ENCODE data around the gene KRTAP5-10. TPM values are rescaled to one million over a fixed set of nuclear protein-coding genes. Genes with fewer than 3 reads are reported as not detected.

KRTAP5-10 gene
- total and polyA plus RNA-seq, 5 donors: not detected

- intact Hi-C loops (cut with DNase I): no loop called here
- 43% methylated on average over 8 of the region's 8 CpGs for WGBS
- Histone ChIP-seq H3K4me3 (ENCODE audit: low read length) (no peak overlapping the region), H3K4me1 (ENCODE audit: control insufficient read depth, insufficient read depth, low read length) (no peaks in the 10 kb centered on the region), H3K9me3 (ENCODE audit: control insufficient read depth, low read length) (no peaks in the 10 kb centered on the region), H3K27me3 (ENCODE audit: control insufficient read depth, insufficient read depth) (no peaks in the 10 kb centered on the region), H3K27ac (ENCODE audit: low read length) (no peak overlapping the region)
- ATAC-seq (no peak), DNase-seq (no peak)
These were observed 21.5 kb upstream of the KRTAP5-10 start for GRCh38 chr11:71543866-71544265.

DNA sequence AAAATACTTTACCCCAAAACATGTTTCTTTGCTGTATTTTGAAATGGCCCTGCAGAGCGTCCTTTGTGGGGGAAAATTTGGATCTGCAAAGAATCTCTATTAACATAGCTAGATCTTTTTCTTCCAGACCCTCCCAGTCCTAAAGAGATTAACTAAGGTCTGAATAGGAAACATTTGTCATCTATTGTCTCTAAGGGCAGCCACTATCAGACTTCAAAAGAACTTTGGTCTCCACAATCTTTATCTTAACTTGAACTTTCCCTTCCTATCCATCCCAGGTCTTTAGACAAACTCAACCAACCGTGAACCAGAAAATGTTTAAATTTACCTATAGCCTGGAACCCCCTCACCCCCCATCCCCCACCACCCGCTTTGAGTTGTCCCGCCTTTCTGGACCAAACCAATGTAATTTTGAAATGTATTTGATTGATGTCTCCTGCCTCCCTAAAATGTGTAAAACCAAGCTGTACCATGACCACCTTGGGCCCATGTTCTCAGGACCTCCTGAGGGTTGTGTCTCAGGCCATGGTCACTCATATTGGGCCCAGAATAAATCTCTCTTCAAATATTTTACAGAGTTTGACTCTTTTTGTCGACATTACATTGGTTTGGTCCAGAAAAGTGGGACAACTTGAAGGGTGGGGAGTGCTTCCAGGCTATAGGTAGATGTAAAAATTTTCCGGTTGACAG is 20.7 kb upstream of the KRTAP5-10 start:
- WGBS: 83% methylated on average over 6 of the region's 6 CpGs
- no peaks in the 10 kb centered on the region for H3K27me3 ChIP-seq (ENCODE audit: control insufficient read depth, insufficient read depth)
- intact Hi-C loops (cut with DNase I): no loop called here
- no peak overlapping the region for H3K27ac ChIP-seq (ENCODE audit: low read length)
- H3K4me1 ChIP-seq (ENCODE audit: control insufficient read depth, insufficient read depth, low read length): no peaks in the 10 kb centered on the region
- no peaks in the 10 kb centered on the region for H3K9me3 ChIP-seq (ENCODE audit: control insufficient read depth, low read length)
- no peak overlapping the region for H3K4me3 ChIP-seq (ENCODE audit: low read length)
- ATAC-seq (no peak), DNase-seq (no peak)

DNA sequence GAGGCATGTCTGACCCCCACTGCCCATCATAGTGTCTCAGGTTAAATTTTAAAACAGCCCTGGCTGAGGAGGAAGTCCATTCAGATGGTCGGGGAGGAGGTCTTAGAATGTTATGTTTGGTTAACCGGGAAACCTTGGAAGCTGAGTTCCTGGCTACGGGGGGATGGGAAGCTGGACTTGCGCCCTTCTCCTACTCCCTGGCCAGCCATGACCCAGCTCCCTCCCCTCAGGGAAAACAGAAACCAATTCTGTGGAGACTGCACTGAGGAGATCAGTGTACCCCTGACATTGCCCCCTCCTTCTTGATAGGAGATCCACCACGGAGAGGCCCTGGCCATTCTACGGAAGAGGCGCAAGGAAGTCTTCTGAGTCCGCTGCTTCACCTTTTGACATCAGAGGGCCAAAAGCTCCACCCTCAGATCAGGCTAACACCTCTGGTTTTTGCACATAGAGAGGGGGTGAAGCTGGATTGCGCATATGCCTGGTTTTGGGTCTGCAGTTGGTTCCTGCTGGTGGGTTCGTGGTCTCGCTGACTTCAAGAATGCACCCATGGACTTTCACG is 19.9 kb upstream of the KRTAP5-10 start:
- ATAC-seq (no peak), DNase-seq (no peak)
- Histone ChIP-seq H3K4me3 (ENCODE audit: low read length) (no peak overlapping the region), H3K27ac (ENCODE audit: low read length) (no peak overlapping the region), H3K9me3 (ENCODE audit: control insufficient read depth, low read length) (no peaks in the 10 kb centered on the region), H3K27me3 (ENCODE audit: control insufficient read depth, insufficient read depth) (no peaks in the 10 kb centered on the region), H3K4me1 (ENCODE audit: control insufficient read depth, insufficient read depth, low read length) (no peaks in the 10 kb centered on the region)
- intact Hi-C loops (cut with DNase I): no loop called here
- 84% methylated on average over 12 of the region's 12 CpGs for WGBS

DNA sequence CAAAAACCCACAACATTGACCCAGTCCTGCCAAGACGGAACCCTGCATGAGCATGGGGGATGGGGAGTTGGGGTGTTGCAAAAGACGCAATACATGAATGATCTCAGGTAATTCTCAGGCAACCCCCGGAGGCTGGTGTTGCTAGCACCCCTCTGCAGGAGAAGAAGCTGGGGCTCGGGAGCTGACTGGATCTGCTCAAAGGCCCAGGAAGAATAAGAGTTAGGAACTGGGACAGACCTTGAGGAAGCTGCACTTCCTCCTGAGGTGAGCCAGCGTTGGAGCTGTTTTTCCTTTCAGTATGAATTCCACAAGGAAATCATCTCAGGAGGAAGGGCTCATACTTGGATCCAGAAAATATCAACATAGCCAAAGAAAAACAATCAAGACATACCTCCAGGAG is 17.2 kb upstream of the KRTAP5-10 start, which contains the start of gene KRTAP5-9:
Gene KRTAP5-9 (plus strand): TSS at position 301 of the 400 bp plus-strand sequence. CDS start 238 bp downstream, outside the sequence.
- no peak for ATAC-seq
- intact Hi-C loops (cut with DNase I): no loop called here

GRCh38 chr11:71548716-71549151 is 16.6 kb upstream of the KRTAP5-10 start:
- H3K4me1 ChIP-seq (ENCODE audit: control insufficient read depth, insufficient read depth, low read length): no peaks in the 10 kb centered on the region
- DNase-seq (no peak), ATAC-seq (no peak)
- intact Hi-C loops (cut with DNase I): no loop called here
- WGBS: 38% methylated on average over 5 of the region's 5 CpGs
- no peaks in the 10 kb centered on the region for H3K27me3 ChIP-seq (ENCODE audit: control insufficient read depth, insufficient read depth)
- no peak overlapping the region for H3K4me3 ChIP-seq (ENCODE audit: low read length)
- no peaks in the 10 kb centered on the region for H3K9me3 ChIP-seq (ENCODE audit: control insufficient read depth, low read length)
- no peak overlapping the region for H3K27ac ChIP-seq (ENCODE audit: low read length)

More for the DNA sequence above, 17.2 kb upstream of the KRTAP5-10 start, which contains the start of gene KRTAP5-9:
- H3K9me3 ChIP-seq (ENCODE audit: control insufficient read depth, low read length): no peaks in the 10 kb centered on the region
- 56% methylated on average over 5 of the region's 5 CpGs for WGBS
- H3K27me3 ChIP-seq (ENCODE audit: control insufficient read depth, insufficient read depth): no peaks in the 10 kb centered on the region
- no peak within 1 kb of the TSS for H3K27ac ChIP-seq (ENCODE audit: low read length)
- no peaks in the 10 kb centered on the region for H3K4me1 ChIP-seq (ENCODE audit: control insufficient read depth, insufficient read depth, low read length)
- H3K4me3 ChIP-seq (ENCODE audit: low read length): no peak within 1 kb of the TSS
- DNase-seq: no peak

- DNase-seq: no peak
- intact Hi-C loops (cut with DNase I): no loop called here
- no peak for ATAC-seq
- Histone ChIP-seq H3K27me3 (ENCODE audit: control insufficient read depth, insufficient read depth) (no peaks in the 10 kb centered on the region), H3K27ac (ENCODE audit: low read length) (no peak overlapping the region), H3K9me3 (ENCODE audit: control insufficient read depth, low read length) (no peaks in the 10 kb centered on the region), H3K4me3 (ENCODE audit: low read length) (no peak overlapping the region), H3K4me1 (ENCODE audit: control insufficient read depth, insufficient read depth, low read length) (no peaks in the 10 kb centered on the region)
- WGBS: 92% methylated on average over 1 of the region's 1 CpG
These were observed 13.7 kb upstream of the KRTAP5-10 start for GRCh38 chr11:71551711-71552110.

DNA sequence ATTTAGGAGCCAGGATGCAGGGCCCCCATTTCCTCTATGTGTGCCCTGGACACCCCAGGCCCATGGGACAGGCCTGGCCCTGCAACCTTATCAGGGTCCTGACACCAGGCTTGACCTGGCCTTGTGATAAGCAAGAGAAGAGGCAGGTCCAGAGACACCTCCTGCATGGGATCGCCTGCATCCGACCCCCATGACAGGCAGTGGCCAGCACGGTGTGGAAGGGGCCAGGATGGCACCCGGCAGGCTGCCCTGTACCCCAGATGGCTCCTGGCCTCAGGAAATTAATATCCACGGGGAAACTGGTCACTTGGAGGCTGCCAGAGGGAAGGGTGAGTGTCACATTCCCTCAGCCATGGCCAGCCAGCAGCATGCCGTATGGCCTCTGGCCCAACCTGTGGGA is 10.4 kb upstream of the KRTAP5-10 start:
- Histone ChIP-seq H3K9me3 (ENCODE audit: control insufficient read depth, low read length) (no peaks in the 10 kb centered on the region), H3K4me3 (ENCODE audit: low read length) (no peak overlapping the region), H3K4me1 (ENCODE audit: control insufficient read depth, insufficient read depth, low read length) (no peaks in the 10 kb centered on the region), H3K27me3 (ENCODE audit: control insufficient read depth, insufficient read depth) (no peaks in the 10 kb centered on the region), H3K27ac (ENCODE audit: low read length) (no peak overlapping the region)
- ATAC-seq: no peak
- intact Hi-C loops (cut with DNase I): no loop called here
- no peak for DNase-seq
- WGBS: 80% methylated on average over 6 of the region's 6 CpGs

DNA sequence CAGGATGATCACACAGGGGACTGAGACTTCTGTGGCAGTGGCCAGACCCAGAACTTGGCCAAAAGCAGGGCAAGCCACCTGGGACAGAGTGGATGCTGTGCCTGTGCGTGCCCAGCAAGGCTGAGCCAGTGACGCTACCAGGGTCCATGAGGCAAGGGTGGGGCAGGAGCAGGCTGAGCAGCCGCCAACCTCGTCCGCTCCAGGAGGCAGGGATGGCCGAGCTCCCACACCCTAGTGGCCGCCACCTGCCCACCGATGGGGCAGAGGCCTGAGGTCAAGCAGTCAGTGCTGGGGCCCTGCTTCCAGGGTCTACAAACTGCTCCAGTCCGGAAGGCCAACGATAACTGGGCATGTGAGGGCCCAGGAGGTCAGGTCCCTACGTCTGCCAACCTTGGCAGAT is 9.9 kb upstream of the KRTAP5-10 start:
- H3K4me1 ChIP-seq (ENCODE audit: control insufficient read depth, insufficient read depth, low read length): no peaks in the 10 kb centered on the region
- no peak for DNase-seq
- 94% methylated on average over 11 of the region's 11 CpGs for WGBS

DNA sequence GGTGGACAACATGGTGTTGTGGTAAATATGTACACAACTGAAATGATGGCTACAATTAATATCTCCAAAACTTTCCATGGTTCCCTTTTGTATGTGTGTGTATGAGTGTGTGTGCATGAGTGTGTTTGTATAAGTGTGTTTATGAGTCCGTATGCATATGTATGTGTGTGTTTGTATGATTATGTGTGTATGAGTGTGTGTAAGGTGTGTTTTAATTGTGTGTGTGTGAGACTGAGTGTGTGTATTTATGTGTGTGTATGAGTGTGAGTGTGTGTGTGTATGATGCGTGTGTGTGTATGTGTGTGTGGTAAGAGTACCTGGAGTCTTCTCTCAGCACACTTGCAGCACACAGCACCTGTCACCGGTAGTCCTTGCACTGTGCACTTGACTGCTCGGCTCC is 9.3 kb upstream of the KRTAP5-10 start:
- Histone ChIP-seq H3K27me3 (ENCODE audit: control insufficient read depth, insufficient read depth) (no peaks in the 10 kb centered on the region), H3K4me3 (ENCODE audit: low read length) (no peak overlapping the region), H3K4me1 (ENCODE audit: control insufficient read depth, insufficient read depth, low read length) (no peaks in the 10 kb centered on the region), H3K9me3 (ENCODE audit: control insufficient read depth, low read length) (no peaks in the 10 kb centered on the region), H3K27ac (ENCODE audit: low read length) (no peak overlapping the region)
- 80% methylated on average over 4 of the region's 4 CpGs for WGBS
- no peak for ATAC-seq
- intact Hi-C loops (cut with DNase I): no loop called here
- DNase-seq: no peak

More for the DNA sequence above, 9.9 kb upstream of the KRTAP5-10 start:
- Histone ChIP-seq H3K27me3 (ENCODE audit: control insufficient read depth, insufficient read depth) (no peaks in the 10 kb centered on the region), H3K27ac (ENCODE audit: low read length) (no peak overlapping the region), H3K9me3 (ENCODE audit: control insufficient read depth, low read length) (no peaks in the 10 kb centered on the region), H3K4me3 (ENCODE audit: low read length) (no peak overlapping the region)
- ATAC-seq: no peak
- intact Hi-C loops (cut with DNase I): no loop called here

DNA sequence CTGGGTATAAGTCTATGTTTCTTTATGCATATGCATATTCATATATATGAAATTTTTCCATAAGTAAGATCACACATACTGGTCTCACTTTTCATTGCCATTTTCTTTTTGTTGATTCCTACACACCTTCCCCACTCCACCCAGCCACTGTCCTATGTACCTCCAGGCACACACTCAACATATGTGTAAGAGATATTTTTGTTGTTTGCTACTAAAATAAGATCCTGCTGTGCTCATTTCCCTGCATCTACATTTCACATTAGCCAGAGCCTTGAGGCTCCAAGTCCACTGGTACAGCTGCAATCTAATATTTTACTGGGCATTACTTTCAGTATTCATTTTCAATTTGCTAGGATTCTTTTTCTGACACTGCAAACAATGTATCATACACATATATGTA is 8.1 kb upstream of the KRTAP5-10 start:
- DNase-seq: no peak
- no peak for ATAC-seq
- no peak overlapping the region for H3K27ac ChIP-seq (ENCODE audit: low read length)
- intact Hi-C loops (cut with DNase I): no loop called here
- H3K9me3 ChIP-seq (ENCODE audit: control insufficient read depth, low read length): no peaks in the 10 kb centered on the region
- H3K27me3 ChIP-seq (ENCODE audit: control insufficient read depth, insufficient read depth): no peaks in the 10 kb centered on the region
- no peaks in the 10 kb centered on the region for H3K4me1 ChIP-seq (ENCODE audit: control insufficient read depth, insufficient read depth, low read length)
- no peak overlapping the region for H3K4me3 ChIP-seq (ENCODE audit: low read length)

- ATAC-seq: no peak
- WGBS: 84% methylated on average over 1 of the region's 1 CpG
- intact Hi-C loops (cut with DNase I): no loop called here
These were observed 6.4 kb upstream of the KRTAP5-10 start for GRCh38 chr11:71558996-71559395.

More at GRCh38 chr11:71558996-71559395, 6.4 kb upstream of the KRTAP5-10 start:
- Histone ChIP-seq H3K27me3 (ENCODE audit: control insufficient read depth, insufficient read depth) (no peaks in the 10 kb centered on the region), H3K9me3 (ENCODE audit: control insufficient read depth, low read length) (no peaks in the 10 kb centered on the region), H3K27ac (ENCODE audit: low read length) (no peak overlapping the region), H3K4me3 (ENCODE audit: low read length) (no peak overlapping the region), H3K4me1 (ENCODE audit: control insufficient read depth, insufficient read depth, low read length) (no peaks in the 10 kb centered on the region)
- no peak for DNase-seq

All from right cardiac atrium (tissue), 5 donors.